HG03520 (cell line): ENCODE data around the gene FGGY.

Experiments used
- ATAC-seq: cut with Tn5 transposase; IDR thresholded peaks from one replicate; pipeline ENCODE4 v1.9.1; 2021; ENCODE audit warnings: mild to moderate bottlenecking, moderate library complexity; ENCODE audit not compliant: unreplicated experiment

Gene FGGY

DNA sequence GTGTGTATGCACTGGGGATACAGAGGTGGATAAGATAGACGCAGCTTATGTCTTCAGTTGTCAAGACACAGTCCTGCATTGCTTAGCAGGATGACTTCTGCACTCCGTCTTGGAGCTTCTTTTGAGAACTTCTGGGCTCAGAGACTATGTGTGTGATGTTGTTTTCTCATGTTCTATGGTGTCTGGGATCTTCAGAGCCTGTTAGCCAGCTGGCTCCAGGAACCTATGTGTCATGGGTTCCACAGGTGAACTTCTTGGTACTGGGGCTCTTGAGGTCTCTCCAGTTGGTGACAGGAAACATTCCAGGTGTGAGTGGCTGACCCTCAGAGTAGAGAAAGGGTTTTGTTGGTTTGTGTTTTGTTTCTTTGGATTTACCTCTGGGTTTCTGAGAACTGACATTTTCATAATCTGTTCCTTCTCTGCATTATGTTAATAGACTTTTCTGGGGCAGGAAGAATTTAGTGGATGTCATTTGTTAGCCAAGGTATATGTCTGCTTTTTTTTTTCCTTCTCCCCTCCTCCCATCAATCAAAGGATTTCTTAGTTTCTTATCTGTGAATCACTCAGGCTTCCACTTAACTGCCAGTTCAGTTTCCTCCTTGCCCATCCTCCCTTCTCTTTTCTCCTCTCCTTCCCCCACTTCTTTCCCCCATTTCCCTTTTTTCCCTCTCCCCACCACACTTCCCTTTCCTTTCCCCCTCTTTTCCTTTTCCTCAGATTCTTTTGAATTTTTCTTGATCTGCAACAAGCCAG lies 18.1 kb downstream of the FGGY start:
- ATAC-seq, result no peak

DNA sequence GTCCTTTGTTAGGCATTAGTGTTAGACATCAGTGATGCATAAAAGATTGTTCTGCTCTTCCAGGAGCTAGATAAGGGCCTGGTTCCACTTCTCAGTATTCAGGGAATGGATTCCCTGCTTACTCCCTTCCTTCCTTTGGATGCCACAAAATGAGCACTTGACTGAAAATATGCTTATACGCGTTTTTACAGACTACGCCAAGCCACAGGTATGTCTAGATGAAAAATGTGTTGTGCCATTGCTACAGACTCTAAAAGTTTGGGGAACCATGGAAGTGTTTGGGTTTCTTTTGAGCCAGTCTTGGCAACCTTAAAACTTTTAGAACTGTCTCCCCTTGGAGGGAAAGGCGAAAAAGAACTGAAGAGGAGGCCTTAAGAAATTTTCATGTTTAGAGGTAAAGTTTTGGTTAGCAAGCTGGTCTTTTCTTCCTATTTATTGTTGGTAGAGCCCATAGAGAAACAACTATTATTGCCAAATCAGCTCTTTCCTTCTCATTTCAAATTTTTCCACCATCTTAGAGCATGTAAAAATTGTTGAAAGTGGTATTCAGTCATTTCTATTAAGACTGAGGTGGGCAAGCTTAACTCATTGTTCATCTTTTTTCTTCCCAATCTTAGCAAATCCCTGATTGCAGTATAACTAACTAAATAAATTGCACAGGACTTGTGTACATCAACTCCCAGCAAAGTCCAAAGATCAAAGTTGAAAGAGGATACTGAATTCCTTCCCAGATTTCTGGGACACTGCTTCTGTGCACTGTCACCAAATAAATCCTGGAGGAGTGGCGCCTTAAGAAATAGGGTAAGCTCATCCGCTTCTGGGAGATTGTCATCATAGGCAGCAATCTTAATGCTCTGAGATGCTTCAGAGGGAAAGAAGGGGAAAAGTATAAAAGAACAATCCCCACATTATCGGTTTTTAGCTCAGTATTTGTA lies 18.9 kb downstream of the FGGY start:
- ATAC-seq, result no peak

DNA sequence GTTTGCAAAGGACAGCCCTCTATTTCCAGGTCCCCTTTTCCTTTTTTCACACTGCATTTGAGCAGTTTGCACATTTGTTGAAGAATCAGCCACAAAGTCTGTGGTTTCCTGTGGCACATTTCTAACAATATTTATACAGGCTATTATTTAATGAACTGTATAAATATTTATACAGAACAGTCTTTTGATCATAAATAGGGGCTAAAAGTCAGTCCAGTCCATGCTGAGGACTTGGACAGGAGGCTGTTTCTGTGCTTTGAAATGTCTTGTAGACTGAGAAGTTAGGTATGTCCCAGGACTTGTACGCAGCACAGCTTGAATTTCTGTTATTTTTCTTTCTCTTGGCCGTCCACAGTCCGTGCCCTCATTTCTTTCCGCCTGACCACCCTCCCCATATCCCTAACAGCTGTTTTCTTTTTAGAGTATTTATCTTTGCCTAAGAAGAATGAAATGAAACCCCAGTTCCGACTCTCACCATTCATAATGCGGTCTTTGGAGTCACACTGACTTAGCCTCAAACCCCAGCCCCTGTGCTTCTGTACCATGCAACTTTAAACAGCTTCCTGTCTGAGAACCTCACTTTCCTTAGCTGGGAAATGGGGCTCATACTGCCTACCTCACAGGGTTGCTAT lies 19.7 kb downstream of the FGGY start:
- no peak for ATAC-seq

DNA sequence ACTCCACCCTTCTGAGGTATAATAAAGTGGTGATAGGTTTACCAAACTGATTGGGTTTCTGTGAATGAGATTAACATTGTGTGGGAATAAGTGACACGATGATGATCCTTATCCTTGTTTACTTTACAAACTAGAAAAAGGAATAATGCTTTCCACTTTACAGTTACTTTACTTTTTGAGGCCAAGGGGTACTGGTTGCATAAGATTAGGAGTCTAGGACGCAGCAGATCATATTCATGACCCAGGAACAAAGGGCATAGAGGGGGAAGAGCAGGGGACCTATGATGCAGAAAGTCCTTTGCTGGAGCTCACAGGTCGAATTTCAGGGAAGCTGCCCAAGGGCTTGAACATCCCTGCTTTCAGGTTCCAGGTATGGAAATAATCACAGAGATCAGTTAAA lies 20.4 kb downstream of the FGGY start:
- no peak for ATAC-seq

DNA sequence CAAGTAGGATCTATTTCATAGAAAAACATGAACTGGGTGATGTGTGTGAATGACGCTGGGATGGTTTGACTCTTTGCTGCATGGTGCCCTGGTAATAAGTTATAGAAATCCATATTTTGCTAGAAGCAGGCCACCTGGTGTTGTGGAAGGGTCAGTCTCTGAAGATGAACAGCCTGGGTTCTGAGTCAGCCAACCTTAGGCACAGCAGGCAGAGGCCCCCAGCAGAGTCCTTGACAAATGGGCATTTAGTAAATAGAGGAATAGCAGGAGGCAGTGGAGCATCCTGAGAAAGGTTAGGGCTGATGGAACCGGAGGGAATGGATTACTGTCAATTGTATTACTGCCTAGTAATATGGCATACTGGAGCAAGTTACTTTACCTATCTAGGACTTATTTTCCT lies 20.9 kb downstream of the FGGY start:
- no peak for ATAC-seq

DNA sequence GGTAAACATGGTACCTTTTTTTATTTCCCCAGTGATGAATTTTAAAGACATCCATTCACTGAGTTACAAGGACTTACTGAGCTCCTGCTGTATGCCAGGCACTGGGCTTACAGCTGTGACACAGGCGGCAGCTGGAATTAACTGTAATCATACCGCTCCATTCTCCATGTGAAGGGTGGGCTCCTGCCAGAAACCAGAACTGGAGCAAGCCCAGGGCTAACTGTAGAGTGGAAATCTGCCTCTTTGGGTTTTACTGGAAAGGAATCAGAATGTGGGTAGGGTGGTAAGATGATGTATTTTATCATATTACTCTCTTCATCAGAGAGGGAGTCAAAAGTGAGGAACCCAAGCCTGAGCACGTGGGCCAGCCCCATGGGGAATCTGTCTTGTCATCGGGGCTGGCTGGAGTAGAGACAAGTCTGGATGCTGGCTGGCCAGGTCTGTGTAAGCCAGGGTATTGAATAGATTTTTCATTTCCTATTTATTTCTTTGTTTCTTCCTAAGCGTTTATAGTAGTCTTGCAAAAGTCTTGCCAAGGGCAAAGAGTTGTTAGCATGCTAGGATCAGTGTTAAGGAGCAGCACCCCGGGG lies 21.5 kb downstream of the FGGY start:
- no peak for ATAC-seq

DNA sequence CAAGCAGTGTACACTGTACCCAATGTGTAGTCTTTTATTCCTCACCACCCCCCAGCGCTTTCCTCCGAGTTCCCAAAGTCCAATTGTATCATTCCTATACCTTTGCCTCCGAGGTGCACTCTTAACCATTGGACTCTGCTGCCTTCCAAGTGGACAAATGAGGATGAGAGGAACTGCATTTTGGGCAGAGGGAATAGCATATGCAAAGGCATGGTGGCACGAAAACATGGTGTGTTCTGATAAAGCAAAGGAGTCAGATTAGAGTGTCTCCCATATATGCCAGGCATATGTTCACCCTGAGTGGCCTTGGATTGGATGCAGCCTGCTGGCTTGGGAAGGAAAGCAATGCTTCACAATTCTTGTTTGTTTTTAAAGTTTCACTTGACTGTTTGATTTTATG lies 25.5 kb downstream of the FGGY start:
- no peak for ATAC-seq

DNA sequence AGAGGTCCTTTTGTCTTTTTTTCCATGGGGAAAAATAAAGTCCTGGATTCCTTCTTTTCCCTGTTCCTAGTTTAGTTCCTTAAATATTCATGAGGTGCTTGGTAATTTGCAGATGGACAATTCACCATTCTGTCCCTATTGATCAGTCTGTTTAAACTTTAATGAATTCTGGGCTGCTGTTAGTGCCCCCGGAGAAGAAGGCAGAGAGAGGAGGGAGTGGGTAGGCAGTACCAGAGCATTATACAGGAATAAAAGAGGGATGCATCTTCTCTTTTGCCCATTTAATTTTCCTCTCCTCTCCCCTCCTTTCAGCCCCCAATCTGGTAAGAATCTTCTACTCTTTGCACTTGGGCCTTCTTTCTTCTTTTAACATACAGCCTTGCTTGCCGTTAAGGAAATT lies 25.9 kb downstream of the FGGY start:
- ATAC-seq, result no peak

DNA sequence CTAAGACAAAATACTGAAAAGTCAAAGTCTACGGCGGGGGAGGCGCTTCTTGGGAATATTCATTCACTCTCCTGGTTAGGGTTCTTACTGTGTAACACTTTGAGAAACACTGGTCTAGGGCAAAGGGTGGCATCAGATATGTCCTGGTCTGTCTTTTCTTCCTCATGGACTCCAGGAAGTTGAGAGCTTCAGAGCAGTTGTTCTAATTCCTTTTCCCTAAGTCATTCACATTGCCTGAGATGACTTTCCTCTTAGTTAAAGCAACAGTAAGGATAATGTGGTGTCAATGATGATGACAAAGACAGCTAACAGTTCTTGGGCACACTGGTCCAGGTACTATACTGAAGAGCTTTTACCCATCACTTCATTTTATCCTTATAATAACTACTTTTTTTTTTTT lies 27.0 kb downstream of the FGGY start:
- no peak for ATAC-seq

DNA sequence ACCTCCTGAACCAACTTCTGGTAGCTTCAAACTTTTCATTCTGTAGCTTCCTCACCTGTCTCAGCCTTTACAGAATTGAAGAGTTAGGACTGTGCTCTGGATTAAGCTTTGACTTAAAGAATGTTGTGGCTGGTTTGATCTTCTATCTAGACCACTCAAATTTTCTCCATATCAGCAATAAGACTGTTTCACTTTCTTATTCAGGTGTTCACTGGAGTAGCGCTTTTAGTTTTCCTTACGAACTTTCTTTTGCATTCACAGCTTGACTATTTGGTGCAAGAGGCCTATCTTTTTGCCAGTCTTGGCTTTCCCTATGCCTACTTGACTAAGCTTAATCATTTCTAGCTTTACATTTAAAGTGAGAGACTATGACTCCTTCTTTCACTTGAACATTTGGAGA lies 31.5 kb downstream of the FGGY start:
- no peak for ATAC-seq

DNA sequence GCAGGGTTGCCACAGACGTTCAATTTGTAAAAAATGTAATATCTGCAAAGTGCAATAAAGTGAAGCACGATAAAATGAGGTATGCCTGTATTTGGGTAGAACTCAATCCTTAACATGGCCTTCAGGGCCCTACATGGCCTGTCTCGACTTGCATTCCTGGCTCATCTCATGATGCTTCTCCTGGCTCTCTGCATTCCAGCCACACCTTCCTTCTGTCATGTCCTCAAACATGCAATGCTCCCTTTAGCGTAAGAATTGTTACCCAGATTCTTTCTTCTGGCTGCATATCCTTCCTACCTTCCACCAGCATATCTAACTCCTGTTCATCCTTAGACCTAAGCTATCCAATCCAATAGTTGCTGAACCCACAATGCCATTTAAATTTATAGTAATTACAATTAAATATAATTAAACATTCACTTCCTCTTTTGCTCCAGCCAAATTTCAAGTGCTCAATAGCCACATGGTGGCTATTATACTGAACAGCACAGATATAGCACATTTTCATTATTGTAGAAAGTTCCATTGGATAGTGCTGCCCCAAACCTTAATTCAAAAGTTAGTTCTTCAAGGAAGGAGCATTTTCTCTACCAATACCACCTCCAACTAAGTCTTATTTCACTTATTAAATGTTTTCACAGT lies 32.6 kb downstream of the FGGY start:
- ATAC-seq, result no peak

DNA sequence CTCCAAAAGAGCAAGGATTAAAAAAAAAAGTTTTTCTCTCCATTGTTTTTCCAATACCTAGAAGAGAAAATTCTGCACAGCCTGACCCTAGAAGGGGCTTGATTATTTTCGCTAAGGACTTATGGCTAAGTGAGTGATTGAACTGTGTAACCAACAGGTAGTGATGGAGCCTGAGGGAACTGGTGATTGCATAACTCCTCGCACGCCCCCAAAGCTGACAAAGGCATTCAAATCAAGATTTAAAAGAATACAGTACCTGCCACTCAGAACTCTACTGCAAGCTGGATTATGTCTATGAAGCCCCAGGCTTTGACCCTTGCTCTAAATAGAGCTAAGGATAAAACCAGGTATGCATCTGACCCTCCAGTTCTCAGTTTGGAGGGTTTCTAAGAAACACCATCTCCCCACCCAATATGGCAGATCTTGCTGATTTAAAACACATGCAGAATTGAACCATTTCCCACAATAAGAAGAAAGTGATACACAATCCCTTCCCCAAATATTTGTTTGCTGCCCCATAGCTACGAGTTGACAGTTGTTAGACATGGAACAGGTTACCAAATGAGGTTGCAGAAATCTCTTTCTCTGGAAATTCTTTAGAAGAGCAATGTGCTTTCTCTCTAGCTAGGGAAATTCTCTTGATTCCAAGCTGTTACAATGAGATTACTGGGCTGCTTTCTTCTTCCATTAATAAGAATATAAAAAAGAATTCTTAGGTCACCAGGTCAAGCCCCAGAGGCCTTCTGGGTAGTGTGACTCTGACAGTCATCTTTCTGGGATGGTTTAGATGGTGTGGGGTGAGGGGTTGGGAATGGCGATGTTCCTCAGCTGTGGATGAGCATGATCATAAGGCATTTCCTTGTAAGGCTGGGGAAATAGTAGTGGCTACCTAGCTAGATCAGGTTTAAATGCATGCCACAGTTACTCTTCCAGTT lies 35.1 kb downstream of the FGGY start:
- ATAC-seq, result no peak

DNA sequence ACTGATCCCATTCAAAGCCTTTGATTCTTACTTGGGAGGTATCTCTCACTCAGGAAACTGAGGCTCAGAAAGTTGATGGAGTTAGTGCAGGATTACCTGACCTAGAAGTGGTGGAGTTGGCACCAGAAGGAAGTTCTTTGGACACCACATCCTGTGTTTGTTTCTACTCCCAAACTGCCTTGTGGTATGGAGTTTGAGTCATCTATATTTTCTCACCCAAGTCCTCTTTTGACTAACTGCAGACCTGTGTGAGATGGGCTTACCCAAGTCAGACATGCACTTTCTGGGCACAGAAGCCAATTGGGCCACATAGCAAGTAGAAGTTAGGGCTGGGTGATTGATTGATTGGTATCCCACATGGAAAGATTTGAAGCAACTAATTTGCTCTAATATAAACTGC lies 36.1 kb downstream of the FGGY start:
- no peak for ATAC-seq

DNA sequence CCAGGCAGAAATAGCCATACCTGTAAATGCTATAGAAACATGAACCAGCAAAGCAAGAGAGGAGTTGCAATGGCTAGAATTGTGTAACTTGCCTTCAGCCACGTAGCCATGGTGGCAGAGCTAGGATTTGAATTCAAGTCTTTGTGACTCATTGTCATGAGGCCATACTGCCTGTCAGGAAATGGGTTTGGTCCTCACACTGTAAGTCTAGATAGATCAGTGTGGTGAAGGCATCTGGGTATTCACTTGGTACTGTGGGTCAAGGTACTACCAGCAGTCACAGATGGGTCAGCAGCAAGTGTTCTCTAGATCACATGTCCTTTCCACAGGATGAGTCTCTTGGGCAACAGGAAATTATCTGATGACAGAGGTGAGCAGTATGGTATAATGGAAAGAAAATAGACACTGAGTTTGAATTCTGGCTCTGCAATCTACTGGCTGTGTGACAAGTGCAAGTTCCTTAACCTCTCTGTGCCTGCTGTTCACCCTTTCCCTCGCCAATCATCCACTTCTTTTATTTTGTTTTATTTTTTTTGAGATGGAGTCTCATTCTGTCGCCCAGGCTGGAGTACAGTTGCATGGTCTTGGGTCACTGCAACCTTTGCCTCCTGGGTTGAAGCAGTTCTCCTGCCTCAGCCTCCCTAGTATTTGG lies 36.9 kb downstream of the FGGY start:
- ATAC-seq, result no peak

DNA sequence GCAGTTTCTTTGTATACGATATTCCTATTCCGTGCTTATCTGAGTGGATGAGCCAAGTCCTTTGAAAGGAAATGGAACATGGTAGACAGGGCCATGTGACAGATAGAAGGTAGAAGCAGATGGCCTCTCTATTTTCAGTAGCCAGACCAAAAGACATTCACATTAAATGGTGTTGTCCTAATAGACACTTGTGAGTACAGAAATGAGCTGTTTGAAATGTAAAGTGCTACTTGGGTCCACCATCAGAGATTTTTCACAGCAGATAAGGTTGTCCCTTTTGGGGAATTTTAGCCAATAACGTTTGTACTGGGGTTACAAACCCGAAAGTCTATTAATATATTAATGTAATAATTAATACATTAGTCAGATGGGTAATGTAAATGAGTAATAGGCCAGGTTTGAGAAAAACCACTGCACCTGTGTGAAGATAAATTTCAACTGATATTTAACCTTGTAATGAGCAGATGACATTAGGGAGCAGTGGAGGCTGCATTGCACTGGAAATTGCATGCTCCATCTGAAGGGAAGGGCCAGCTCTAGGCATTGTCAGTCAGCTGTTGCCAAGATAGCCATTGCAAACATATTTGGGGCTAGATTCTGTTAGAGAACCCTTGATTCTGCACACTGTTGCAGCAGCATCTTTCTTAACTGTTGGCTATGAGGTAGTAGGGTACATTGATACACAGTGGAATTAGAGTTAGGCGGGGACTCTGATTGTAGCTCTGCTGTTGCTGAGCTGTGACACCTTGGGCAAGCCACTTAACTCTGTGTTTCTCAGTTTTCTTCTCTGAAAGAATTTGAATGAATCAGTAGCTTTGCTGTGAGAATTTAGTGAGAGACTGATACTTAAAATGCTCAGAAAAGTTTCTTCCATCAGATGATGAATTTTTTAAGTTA lies 43.8 kb downstream of the FGGY start:
- no peak for ATAC-seq

DNA sequence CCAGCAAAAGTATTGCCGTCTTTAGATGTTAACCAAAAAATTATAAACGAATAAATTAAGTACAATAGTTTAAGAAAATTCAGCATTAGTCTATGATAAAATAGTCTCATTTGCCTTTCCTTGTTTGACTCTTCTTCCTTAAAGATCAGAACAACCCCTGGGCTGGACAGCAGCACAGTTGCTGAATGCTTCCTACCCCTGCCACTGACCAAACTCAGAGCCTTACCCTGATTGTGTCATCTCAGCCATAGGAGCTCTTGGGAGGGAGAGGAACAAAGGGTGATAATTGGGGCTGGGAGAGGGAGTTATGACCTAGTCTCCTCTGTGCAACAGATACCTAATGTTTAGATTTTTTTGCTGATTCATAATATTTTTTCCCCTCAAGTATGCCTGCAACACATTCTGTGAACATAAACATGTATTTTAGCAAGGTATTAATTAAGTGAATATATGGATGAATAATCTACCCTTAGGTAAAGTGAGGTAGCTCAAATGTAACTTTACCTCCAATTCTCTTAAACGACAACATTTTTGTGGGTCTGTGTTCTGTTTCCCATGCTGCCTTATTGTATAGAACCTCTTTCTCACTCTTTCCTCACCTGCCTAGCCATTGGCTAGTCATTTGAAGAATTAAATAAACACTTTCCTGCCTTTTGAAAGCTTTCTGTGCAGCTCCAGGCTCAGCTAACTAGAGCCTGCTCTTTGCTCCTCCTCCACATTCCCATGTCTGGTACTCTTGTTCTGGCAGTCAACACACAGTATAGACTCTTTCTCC lies 46.1 kb downstream of the FGGY start:
- no peak for ATAC-seq

DNA sequence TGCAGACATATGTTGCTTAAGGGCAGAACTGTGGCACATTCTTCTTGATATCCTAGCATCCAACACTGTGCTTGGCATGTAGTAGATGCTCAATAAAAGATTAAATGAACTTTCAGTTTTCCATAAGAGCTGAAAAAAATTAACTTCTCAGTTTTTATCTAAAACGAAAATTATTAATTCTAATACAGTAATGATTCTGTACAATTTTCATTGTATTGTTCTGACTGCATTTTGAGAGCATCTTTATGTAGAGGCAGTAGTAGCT lies 46.6 kb downstream of the FGGY start:
- no peak for ATAC-seq

DNA sequence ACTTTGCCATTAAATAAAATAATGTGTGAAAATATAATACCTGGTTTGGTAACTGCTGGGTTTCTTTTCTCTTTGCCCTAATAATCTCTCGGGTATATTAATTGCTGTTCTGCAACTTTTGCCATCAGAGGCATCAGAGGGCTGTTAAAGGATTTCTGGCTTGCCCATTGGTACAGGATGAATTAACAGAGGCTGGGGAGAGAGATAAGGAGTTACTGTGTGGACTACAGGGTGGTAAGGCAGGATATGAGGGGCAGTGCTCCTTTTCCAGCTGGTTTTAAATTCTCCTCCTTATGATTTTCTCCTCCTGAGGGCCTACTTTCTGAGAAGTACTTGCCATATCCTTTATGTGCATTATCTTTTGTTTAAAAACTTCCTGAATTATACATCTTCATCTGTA lies 48.3 kb downstream of the FGGY start:
- no peak for ATAC-seq
